SK-N-SH treated with all-trans-retinoic acid at 6 μM for 48 hours (cell line): ENCODE results near the gene TRAPPC1.

Source experiments
- ATAC-seq: fragments of 200-7000 bp; cut with Tn5 transposase; 3 replicates; pipeline ENCODE4 v1.9.1; 2020; ENCODE audit warnings: mild to moderate bottlenecking, moderate library complexity
- ARNTL ChIP-seq: fragments of 450-650 bp; formaldehyde crosslinking; IDR thresholded peaks from 2 replicates; pipeline ENCODE4 v1.5.0; 2020; ENCODE audit warnings: low read depth, mild to moderate bottlenecking, moderate library complexity, borderline replicate concordance
- BACH2 ChIP-seq: fragments of 250-450 bp; sonication (Bioruptor Pico); IDR thresholded peaks from 2 replicates; pipeline ENCODE4 v1.9.0; 2021; ENCODE audit warnings: mild to moderate bottlenecking, borderline replicate concordance
- CREB5 ChIP-seq: fragments of 250-450 bp; sonication (Bioruptor Pico); IDR thresholded peaks from 2 replicates; pipeline ENCODE4 v1.5.1; 2020; ENCODE audit warnings: low read depth, mild to moderate bottlenecking, moderate library complexity
- CSDC2 ChIP-seq: fragments of 250-450 bp; sonication (Bioruptor Pico); IDR thresholded peaks from 2 replicates; pipeline ENCODE4 v1.5.0; 2020; ENCODE audit warnings: mild to moderate bottlenecking, moderate library complexity
- GLIS3 ChIP-seq: fragments of 250-450 bp; sonication (Bioruptor Pico); IDR thresholded peaks from 2 replicates; pipeline ENCODE4 v1.5.0; 2020; ENCODE audit warnings: mild to moderate bottlenecking, moderate library complexity
- ISL1 ChIP-seq: fragments of 250-450 bp; sonication (Bioruptor Pico); IDR thresholded peaks from 2 replicates; pipeline ENCODE4 v2.1.2; 2022; ENCODE audit warnings: mild to moderate bottlenecking, moderate library complexity
- OSR1 ChIP-seq: fragments of 250-450 bp; sonication (Bioruptor Pico); IDR thresholded peaks from 2 replicates; pipeline ENCODE4 v1.8.0; 2022; ENCODE audit warnings: moderate library complexity, mild to moderate bottlenecking, inconsistent platforms
- POU6F1 ChIP-seq: fragments of 250-450 bp; sonication (Bioruptor Pico); IDR thresholded peaks from 2 replicates; pipeline ENCODE4 v1.8.0; 2021; ENCODE audit warnings: low read depth, mild to moderate bottlenecking, moderate library complexity, borderline replicate concordance
- PPARA ChIP-seq: fragments of 250-450 bp; sonication (Bioruptor Pico); IDR thresholded peaks from 2 replicates; pipeline ENCODE4 v1.5.0; 2020; ENCODE audit warnings: mild to moderate bottlenecking, borderline replicate concordance
- RARB ChIP-seq: fragments of 250-450 bp; sonication (Bioruptor Pico); IDR thresholded peaks from 2 replicates; pipeline ENCODE4 v1.8.0; 2021; ENCODE audit warnings: mild to moderate bottlenecking, moderate library complexity
- TCF4 ChIP-seq: fragments of 250-450 bp; sonication (Bioruptor Pico); IDR thresholded peaks from 2 replicates; pipeline ENCODE4 v1.8.0; 2021; ENCODE audit warnings: mild to moderate bottlenecking, moderate library complexity, borderline replicate concordance
- TOX ChIP-seq: fragments of 250-450 bp; sonication (Bioruptor Pico); IDR thresholded peaks from 2 replicates; pipeline ENCODE4 v1.8.0; 2021; ENCODE audit warnings: mild to moderate bottlenecking, moderate library complexity, borderline replicate concordance
- TSHZ2 ChIP-seq: fragments of 250-450 bp; sonication (Bioruptor Pico); IDR thresholded peaks from 2 replicates; pipeline ENCODE4 v1.5.0; 2020; ENCODE audit warnings: mild to moderate bottlenecking, moderate library complexity
- ZC3H10 ChIP-seq: fragments of 250-450 bp; sonication (Bioruptor Pico); IDR thresholded peaks from 2 replicates; pipeline ENCODE4 v1.5.1; 2021; ENCODE audit warnings: mild to moderate bottlenecking, moderate library complexity
- ZFP3 ChIP-seq: fragments of 250-450 bp; sonication (Bioruptor Pico); IDR thresholded peaks from 2 replicates; pipeline ENCODE4 v1.5.0; 2020; ENCODE audit warnings: mild to moderate bottlenecking, moderate library complexity
- ZFP30 ChIP-seq: fragments of 450-650 bp; formaldehyde crosslinking; IDR thresholded peaks from 2 replicates; pipeline ENCODE4 v1.5.0; 2022; ENCODE audit warnings: mild to moderate bottlenecking, moderate library complexity
- ZNF565 ChIP-seq: fragments of 450-650 bp; formaldehyde crosslinking; conservative IDR thresholded peaks from 2 replicates; pipeline ENCODE4 v1.5.0; 2020; ENCODE audit warnings: low read depth, mild to moderate bottlenecking, moderate library complexity
- ZNF70 ChIP-seq: fragments of 450-650 bp; formaldehyde crosslinking; IDR thresholded peaks from 2 replicates; pipeline ENCODE4 v1.5.0; 2020; ENCODE audit warnings: mild to moderate bottlenecking, moderate library complexity
- ZNF8 ChIP-seq: fragments of 450-650 bp; formaldehyde crosslinking; IDR thresholded peaks from 2 replicates; pipeline ENCODE4 v1.5.0; 2020; ENCODE audit warnings: mild to moderate bottlenecking, moderate library complexity
- TF ChIP-seq, protein P1 (sequence below): fragments of 250-450 bp; sonication (Bioruptor Pico); IDR thresholded peaks from 2 replicates; pipeline ENCODE4 v1.5.1; 2021; ENCODE audit warnings: mild to moderate bottlenecking, moderate library complexity
- TF ChIP-seq, protein P2 (sequence below): fragments of 250-450 bp; sonication (Bioruptor Pico); IDR thresholded peaks from 2 replicates; pipeline ENCODE4 v1.8.0; 2020; ENCODE audit warnings: mild to moderate bottlenecking, moderate library complexity, borderline replicate concordance

The TRAPPC1 gene

DNA sequence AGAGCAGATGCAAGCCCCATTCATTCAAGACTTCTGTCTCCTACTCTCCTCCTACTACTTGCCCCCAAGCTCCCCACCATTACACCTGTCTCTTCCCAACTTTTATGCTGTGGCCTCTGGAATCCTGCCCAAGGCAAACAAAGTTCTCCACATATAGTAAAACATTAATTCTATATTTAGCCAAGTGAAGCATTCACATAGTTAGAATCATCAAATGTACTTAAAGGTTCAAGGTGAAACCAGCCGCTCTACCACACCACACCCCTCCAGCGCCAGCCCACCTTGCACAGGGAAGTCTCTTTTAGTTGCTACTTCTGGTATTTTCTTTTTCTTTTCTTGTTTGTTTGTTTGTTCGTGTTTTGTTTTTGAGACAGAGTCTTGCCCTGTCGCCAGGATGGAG, 45.3 kb upstream of the TRAPPC1 start:
- TF ChIP-seq ZNF70 (CRISPR knock-in tag), result no peak
- TF ChIP-seq ZNF8, result no peak
- TF ChIP-seq PPARA, result no peak
- no peak for TF ChIP-seq CSDC2 (CRISPR knock-in tag)
- TF ChIP-seq TOX, result no peak
- TF ChIP-seq TCF4 (CRISPR knock-in tag), result no peak
- TF ChIP-seq CREB5 (CRISPR knock-in tag), result no peak
- TF ChIP-seq TSHZ2, result no peak
- TF ChIP-seq ISL1, result no peak
- TF ChIP-seq ZC3H10, result no peak
- TF ChIP-seq OSR1 (CRISPR knock-in tag), result no peak
- TF ChIP-seq ZFP3 (CRISPR knock-in tag), result no peak
- TF ChIP-seq ZNF565 (CRISPR knock-in tag), result no peak
- ATAC-seq, result no peak

- ATAC-seq, result no peak
- TF ChIP-seq PPARA (no peak), ZFP30 (no peak), CSDC2 (CRISPR knock-in tag) (no peak), OSR1 (CRISPR knock-in tag) (no peak), ZC3H10 (no peak), ZNF8 (no peak), RARB (CRISPR knock-in tag) (no peak), ZNF565 (CRISPR knock-in tag) (no peak), ZFP3 (CRISPR knock-in tag) (no peak), ARNTL (no peak), POU6F1 (no peak), TOX (no peak), BACH2 (CRISPR knock-in tag) (no peak), GLIS3 (CRISPR knock-in tag) (no peak), CREB5 (CRISPR knock-in tag) (no peak), ZNF70 (CRISPR knock-in tag) (no peak), TSHZ2 (no peak), ISL1 (no peak)
- TF ChIP-seq, protein P1, sequence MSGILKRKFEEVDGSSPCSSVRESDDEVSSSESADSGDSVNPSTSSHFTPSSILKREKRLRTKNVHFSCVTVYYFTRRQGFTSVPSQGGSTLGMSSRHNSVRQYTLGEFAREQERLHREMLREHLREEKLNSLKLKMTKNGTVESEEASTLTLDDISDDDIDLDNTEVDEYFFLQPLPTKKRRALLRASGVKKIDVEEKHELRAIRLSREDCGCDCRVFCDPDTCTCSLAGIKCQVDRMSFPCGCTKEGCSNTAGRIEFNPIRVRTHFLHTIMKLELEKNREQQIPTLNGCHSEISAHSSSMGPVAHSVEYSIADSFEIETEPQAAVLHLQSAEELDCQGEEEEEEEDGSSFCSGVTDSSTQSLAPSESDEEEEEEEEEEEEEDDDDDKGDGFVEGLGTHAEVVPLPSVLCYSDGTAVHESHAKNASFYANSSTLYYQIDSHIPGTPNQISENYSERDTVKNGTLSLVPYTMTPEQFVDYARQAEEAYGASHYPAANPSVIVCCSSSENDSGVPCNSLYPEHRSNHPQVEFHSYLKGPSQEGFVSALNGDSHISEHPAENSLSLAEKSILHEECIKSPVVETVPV (CRISPR knock-in tag), result no peak
- TF ChIP-seq, protein P2, sequence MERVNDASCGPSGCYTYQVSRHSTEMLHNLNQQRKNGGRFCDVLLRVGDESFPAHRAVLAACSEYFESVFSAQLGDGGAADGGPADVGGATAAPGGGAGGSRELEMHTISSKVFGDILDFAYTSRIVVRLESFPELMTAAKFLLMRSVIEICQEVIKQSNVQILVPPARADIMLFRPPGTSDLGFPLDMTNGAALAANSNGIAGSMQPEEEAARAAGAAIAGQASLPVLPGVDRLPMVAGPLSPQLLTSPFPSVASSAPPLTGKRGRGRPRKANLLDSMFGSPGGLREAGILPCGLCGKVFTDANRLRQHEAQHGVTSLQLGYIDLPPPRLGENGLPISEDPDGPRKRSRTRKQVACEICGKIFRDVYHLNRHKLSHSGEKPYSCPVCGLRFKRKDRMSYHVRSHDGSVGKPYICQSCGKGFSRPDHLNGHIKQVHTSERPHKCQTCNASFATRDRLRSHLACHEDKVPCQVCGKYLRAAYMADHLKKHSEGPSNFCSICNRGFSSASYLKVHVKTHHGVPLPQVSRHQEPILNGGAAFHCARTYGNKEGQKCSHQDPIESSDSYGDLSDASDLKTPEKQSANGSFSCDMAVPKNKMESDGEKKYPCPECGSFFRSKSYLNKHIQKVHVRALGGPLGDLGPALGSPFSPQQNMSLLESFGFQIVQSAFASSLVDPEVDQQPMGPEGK (CRISPR knock-in tag), result no peak
- TF ChIP-seq, all 23 proteins: peak for 0
These were observed 42.9 kb upstream of the TRAPPC1 start for GRCh38 chr17:7974638-7975131.
